Omental fat pad (tissue), 4 donors: ENCODE results near the gene DOCK7. TPM values are rescaled to one million over a fixed set of nuclear protein-coding genes. Genes with fewer than 3 reads are reported as not detected.

ENCODE experiments used
- ATAC-seq: fragments of 150-250 bp; one replicate; pipeline ENCODE4 v1.9.1; 2016; ENCODE audit warnings: mild to moderate bottlenecking, moderate library complexity; ENCODE audit not compliant: low FRiP score
- DNase-seq: peaks from one replicate; pipeline ENCODE4 v3.0.0-alpha.2; 2019; ENCODE audit warnings: low spot score
- small RNA-seq: library from RNA; depleted of rRNA; stranded (forward); fragments of <200 nt; gene quantifications from one replicate; pipeline ENCODE3, GENCODE V24; 2016
- total RNA-seq, 4 donors: library from RNA; depleted of rRNA; stranded (reverse); fragments of >200 nt; gene quantifications; one replicate each; pipeline ENCODE4 v1.1.0, GENCODE V29; 2016
- TF ChIP-seq, protein P1 (sequence below), 3 donors: fragments of 450-650 bp; IDR thresholded peaks; one replicate each; pipeline ENCODE4 v1.5.1; 2016 to 2017; ENCODE audit warnings: antibody characterized with exemption in 3 of 3, mild to moderate bottlenecking in 3 of 3, moderate library complexity in 2 of 3

Gene DOCK7
- total RNA-seq, 4 donors from 2014 or later = 29.1 to 55.2 (median 31.0) TPM

GRCh38 chr1:62415687-62416086, 272.5 kb downstream of the DOCK7 start:
- DNase-seq (no peak), ATAC-seq (no peak)
- TF ChIP-seq, protein P1, sequence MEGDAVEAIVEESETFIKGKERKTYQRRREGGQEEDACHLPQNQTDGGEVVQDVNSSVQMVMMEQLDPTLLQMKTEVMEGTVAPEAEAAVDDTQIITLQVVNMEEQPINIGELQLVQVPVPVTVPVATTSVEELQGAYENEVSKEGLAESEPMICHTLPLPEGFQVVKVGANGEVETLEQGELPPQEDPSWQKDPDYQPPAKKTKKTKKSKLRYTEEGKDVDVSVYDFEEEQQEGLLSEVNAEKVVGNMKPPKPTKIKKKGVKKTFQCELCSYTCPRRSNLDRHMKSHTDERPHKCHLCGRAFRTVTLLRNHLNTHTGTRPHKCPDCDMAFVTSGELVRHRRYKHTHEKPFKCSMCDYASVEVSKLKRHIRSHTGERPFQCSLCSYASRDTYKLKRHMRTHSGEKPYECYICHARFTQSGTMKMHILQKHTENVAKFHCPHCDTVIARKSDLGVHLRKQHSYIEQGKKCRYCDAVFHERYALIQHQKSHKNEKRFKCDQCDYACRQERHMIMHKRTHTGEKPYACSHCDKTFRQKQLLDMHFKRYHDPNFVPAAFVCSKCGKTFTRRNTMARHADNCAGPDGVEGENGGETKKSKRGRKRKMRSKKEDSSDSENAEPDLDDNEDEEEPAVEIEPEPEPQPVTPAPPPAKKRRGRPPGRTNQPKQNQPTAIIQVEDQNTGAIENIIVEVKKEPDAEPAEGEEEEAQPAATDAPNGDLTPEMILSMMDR (IDR thresholded peaks at IDR 0.05) = no peak

- DNase-seq (no peak), ATAC-seq (no peak)
- TF ChIP-seq, protein P1 (IDR thresholded peaks at IDR 0.05) = peak in 1 of 3 donors; percentile 16
These were observed 280.7 kb downstream of the DOCK7 start for GRCh38 chr1:62407398-62408009.

DNA sequence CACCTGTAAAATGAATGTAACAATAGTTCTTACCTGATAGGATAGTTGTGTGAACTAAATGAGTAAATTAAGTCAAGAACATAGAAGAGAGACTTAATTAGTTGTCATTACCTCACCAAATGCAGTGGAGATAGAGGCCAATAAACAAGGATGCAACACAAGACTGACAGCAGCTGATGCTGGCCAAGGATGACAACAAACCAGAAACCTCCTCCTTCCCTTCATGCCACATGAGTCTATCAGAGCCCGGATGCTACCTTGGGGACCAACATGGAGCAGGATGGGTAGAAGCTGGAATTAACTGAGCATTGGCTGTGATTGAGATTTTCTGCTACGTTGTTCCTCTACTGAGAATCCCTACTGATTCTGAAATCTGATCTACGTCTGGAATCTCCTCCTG, 281.6 kb downstream of the DOCK7 start:
- ATAC-seq (no peak), DNase-seq (no peak)
- TF ChIP-seq, protein P1 (IDR thresholded peaks at IDR 0.05) = no peak

GRCh38 chr1:62405247-62405646, 282.9 kb downstream of the DOCK7 start:
- TF ChIP-seq, protein P1 (IDR thresholded peaks at IDR 0.05) = no peak
- no peak for ATAC-seq
- no peak for DNase-seq

Small RNA genes within 50 kb of the gene (small RNA-seq; reads per million reads assigned to genes)
- not detected for gene AL451044.1

Other genes with a start within 250 kb of the DOCK7 start
- not detected for gene ANGPTL3, start 90.9 kb downstream of the DOCK7 start, total RNA-seq
- gene ATG4C, start 95.7 kb upstream of the DOCK7 start, total RNA-seq = 10 to 100 TPM in 2 of 4 donors, 1 to 10 TPM in 2; 6.9 to 18.1 (median 8.9) TPM